Tibial nerve (tissue), 3 donors: ENCODE data around the gene SAC3D1.

ENCODE experiments used
- CTCF ChIP-seq, 5 experiments: fragments of 200-600 bp in 3 of 5; fragments of 450-650 bp in 2 of 5; sonication (generic) in 3 of 5; IDR thresholded peaks; one replicate each; pipeline ENCODE4 v1.5.1; 2016 to 2019; ENCODE audit warnings: antibody characterized with exemption in 5 of 5, mild to moderate bottlenecking in 3 of 5, moderate library complexity in 2 of 5
- POLR2A ChIP-seq, 2 donors: fragments of 450-650 bp; IDR thresholded peaks; one replicate each; pipeline ENCODE4 v1.6.1; 2017; ENCODE audit warnings: antibody characterized with exemption in 2 of 2, mild to moderate bottlenecking in 2 of 2, moderate library complexity in 2 of 2

- TF ChIP-seq CTCF (IDR thresholded peaks at IDR 0.05) (peak in 3 of 5 experiments; percentile 17 to 53 (median 31)), POLR2A (IDR thresholded peaks at IDR 0.05) (no peak)
Measured at GRCh38 chr11:65078151-65078550, 37.1 kb downstream of the SAC3D1 start.
